Measurements from ENCODE around the gene KATNIP.

DNA sequence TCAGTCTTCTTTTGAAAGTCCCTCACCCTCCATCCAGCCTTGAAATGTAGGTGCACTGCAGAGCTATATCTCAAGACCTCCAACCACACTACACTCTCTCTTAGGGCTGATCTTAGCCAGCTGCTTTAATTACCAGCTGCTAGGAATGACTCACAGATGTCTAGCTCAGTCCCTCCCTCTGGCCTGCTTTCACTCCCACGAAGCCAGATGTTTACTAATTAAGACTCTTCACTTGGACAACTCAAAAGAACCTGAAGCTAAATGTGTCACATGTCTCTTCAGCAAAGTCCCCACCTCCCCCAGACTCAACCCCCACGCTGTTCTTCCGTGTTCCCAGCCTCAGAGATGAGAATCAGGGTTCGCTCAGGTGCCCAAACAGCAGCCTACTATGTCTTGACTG is 2.8 kb upstream of the KATNIP start:
- TF ChIP-seq, protein P1, sequence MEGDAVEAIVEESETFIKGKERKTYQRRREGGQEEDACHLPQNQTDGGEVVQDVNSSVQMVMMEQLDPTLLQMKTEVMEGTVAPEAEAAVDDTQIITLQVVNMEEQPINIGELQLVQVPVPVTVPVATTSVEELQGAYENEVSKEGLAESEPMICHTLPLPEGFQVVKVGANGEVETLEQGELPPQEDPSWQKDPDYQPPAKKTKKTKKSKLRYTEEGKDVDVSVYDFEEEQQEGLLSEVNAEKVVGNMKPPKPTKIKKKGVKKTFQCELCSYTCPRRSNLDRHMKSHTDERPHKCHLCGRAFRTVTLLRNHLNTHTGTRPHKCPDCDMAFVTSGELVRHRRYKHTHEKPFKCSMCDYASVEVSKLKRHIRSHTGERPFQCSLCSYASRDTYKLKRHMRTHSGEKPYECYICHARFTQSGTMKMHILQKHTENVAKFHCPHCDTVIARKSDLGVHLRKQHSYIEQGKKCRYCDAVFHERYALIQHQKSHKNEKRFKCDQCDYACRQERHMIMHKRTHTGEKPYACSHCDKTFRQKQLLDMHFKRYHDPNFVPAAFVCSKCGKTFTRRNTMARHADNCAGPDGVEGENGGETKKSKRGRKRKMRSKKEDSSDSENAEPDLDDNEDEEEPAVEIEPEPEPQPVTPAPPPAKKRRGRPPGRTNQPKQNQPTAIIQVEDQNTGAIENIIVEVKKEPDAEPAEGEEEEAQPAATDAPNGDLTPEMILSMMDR (IDR thresholded peaks at IDR 0.05), result no peak
- no peak for TF ChIP-seq POLR2A (IDR thresholded peaks at IDR 0.05; ENCODE audit: low read depth)

All from esophagus muscularis mucosa (tissue), 3 donors.